Measurements from ENCODE around the gene R3HDM4.
"Not testable (repeated sequence)": the region's sequence is repeated elsewhere in the genome, so short reads cannot be mapped to it uniquely, and the experiment has no call there.

Gene R3HDM4

GRCh38 chr19:911197-912033, 1.6 kb downstream of the R3HDM4 start:
- no peak for DNase-seq

- DNase-seq: no peak
Measured at GRCh38 chr19:907183-907853, 5.7 kb downstream of the R3HDM4 start.

GRCh38 chr19:906480-906879, 6.5 kb downstream of the R3HDM4 start:
- no peak for DNase-seq

- no peak for DNase-seq
Measured at GRCh38 chr19:904545-904944, 8.5 kb downstream of the R3HDM4 start.

GRCh38 chr19:903266-903797, 9.7 kb downstream of the R3HDM4 start:
- DNase-seq: no peak

GRCh38 chr19:902446-903226, 10.4 kb downstream of the R3HDM4 start:
- no peak for DNase-seq

- DNase-seq: no peak
Measured at GRCh38 chr19:902093-902370, 11.0 kb downstream of the R3HDM4 start.

GRCh38 chr19:901216-902092, 11.6 kb downstream of the R3HDM4 start:
- DNase-seq: no peak

GRCh38 chr19:900302-901111, 12.5 kb downstream of the R3HDM4 start:
- DNase-seq: no peak

GRCh38 chr19:900043-900301, 13.0 kb downstream of the R3HDM4 start:
- no peak for DNase-seq

- DNase-seq: no peak
Measured at GRCh38 chr19:899336-900042, 13.5 kb downstream of the R3HDM4 start.

GRCh38 chr19:898663-899062, 14.4 kb downstream of the R3HDM4 start:
- DNase-seq: no peak

- no peak for DNase-seq
Measured at GRCh38 chr19:897442-898039, 15.5 kb downstream of the R3HDM4 start.

GRCh38 chr19:896999-897398, 16.0 kb downstream of the R3HDM4 start:
- DNase-seq: no peak

- DNase-seq: no peak
Measured at GRCh38 chr19:896434-896833, 16.6 kb downstream of the R3HDM4 start.

GRCh38 chr19:892894-893689, 19.9 kb downstream of the R3HDM4 start, which contains the start of the genes MED16 and RNU6-9:
Gene MED16, minus strand, starts transcription at chr19:893187. Its CDS starts 2,056 bp downstream, at chr19:891131.
Gene RNU6-9, plus strand, starts transcription at chr19:893484.
- DNase-seq: peak; percentile 94

- no peak for DNase-seq
Measured at GRCh38 chr19:892243-892893, 20.7 kb downstream of the R3HDM4 start.

- not testable (repeated sequence) for DNase-seq
Measured at GRCh38 chr19:891421-892200, 21.4 kb downstream of the R3HDM4 start.

All from activated CD8-positive, alpha-beta memory T cell treated with anti-CD3 and anti-CD28 coated beads for 24 hours (primary cell).